ENCODE measurements around the gene COA7.
"Not testable (repeated sequence)": the region's sequence is repeated elsewhere in the genome, so short reads cannot be mapped to it uniquely, and the experiment has no call there.

The COA7 gene

DNA sequence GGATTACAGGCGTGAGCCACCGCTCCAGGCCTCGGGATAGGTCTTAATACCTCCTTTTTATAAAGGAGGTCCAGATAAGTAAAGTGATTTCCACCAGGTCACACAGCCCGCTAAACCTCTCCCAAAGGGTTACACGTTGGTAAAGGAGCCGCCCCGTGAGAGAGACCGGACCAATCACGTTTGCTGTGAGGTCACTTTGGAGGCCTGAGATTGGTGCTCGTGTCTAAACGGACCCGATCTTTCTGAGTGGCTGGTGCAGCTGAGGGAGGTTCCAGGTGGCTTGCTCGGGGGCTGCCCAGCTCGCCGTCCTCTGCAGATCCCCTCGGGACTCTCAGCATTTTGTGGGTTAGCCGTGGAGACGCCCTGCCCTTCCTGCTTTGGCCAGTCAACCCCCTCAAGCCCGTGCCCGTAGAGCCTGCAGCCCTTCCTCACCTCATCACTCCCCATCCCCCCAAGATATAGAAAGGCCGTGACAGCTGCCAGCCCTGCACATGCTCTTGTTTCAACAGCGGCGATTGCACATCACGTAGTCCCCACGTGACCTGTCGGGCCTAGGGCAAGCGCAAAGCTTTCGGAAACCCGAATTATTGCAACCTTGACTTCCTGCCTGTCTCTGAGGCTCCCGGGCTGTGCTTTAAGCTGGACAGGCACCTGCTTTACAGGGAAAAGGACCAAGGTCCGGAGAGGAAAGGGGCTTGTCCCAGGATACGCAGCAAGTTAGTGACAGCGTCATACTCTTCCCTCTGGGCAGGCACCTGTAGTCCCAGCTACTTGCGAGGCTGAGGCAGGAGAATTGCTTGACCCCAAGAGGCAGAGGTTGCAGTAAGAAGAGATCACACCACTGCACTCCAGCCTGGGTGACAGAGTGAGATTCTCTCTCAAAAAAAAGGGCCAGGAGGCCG lies 5.0 kb upstream of the COA7 start:
- peak; percentile 76 for DNase-seq

DNA sequence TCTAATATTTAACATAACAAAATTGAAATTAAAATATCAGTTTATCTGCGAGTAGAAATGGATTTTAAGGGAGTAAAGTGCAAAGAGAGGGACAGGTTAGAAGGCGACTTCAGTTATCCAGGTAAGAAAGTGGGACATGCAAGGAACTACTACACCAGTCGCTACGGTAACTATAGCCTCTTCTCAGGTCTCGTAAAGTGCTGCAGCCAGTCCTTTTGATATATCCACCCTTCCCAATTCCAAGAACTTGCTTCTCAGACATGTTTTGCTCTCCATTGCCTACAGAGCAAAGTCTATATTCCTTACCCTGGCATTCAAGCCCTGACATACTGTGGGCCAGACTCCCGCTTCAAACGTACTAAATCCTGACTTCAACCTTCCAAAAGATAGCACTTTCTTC lies 2.5 kb downstream of the COA7 start:
- DNase-seq: no peak

DNA sequence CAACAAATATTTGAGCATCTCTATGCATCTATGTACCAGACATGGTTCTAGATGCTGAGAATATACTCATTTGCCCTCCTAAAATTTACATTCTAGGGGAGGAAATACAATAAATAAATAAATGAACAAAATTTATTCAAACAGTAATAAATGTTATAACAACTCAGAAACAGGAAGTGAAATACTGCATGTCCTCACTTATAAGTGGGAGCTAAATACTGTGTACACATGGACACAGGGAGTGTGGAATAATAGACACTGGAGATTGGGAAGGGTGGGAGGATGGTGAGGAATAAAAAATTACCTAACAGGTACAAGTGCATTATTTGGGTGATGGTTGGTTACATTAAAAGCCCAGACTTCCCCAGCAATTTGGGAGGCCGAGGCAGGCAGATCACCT lies 4.3 kb downstream of the COA7 start:
- no peak for DNase-seq

DNA sequence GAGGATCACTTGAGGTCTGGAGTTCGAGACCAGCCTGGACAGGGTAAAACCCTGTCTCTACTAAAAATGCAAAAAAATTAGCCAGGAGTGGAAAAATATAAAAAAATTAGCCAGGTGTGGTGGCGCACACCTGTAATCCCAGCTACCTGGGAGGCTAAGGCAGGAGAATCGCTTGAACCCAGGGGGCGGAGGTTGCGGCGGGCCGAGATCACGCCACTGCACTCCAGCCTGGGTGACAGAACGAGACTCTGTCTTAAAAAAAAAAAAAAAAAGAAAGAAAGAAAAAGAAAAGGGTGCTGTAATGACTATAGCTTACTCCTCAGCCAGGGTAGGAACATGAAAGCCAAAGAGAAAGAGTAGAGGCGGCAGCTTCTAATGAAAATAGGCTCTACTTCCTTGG lies 4.8 kb downstream of the COA7 start:
- not testable (repeated sequence) for DNase-seq

DNA sequence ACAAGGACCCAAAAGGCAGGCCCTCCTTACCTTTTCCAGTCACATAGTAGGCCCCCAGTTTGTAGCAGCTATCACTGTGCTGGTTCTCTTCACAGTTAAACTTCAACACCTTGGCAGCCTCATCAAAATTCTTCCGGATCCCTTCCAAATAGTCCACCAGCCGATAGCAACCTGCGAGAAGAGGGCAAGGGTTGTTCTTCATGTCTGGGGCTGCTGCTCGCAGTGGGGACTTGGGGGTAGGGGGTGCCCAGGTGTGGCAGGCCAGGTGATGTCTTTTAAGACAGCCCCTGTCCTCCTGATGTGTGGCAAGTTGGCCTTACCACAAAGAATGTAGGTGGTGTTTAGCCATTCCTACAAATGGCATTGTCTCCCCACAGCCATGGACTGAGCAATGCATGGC lies 5.5 kb downstream of the COA7 start:
- no peak for DNase-seq

DNA sequence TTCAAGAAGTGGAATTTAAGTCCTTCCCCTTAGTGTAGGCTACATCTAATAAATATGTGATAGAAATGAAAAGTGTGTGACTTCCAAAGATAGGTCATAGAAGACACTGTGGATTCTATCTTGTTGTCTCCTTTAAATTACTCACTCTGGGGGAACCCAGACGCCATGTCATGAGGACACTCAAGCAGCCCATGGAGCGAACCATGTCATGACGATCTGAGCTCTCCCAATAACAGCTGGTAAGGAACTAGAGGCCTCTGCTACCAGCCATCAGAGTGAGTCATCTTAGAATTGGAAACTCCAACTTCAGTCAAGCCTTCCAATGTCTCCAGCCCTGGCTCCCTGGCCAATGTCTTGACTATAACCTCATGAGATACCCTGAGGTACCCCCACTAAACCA lies 6.3 kb downstream of the COA7 start:
- DNase-seq: no peak

DNA sequence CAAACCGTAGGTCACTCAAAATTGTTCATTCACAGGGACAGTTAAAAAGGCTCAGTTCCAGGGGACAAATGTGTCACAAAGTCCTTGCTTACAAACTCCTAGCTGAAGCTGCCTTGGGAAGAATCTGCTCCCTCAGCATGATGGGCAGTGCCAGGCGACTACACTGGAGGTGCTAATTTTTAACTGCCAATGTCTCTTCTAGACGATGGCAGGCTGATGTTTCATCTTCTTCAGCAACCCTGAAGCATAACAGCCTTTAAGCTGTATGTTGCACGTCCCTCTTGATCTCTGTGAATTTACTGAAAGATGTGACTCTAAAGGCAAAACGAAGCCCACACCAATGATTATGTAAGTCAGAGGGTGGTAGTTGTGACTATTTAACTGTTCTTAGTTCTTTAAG lies 11.3 kb downstream of the COA7 start:
- DNase-seq: no peak

DNA sequence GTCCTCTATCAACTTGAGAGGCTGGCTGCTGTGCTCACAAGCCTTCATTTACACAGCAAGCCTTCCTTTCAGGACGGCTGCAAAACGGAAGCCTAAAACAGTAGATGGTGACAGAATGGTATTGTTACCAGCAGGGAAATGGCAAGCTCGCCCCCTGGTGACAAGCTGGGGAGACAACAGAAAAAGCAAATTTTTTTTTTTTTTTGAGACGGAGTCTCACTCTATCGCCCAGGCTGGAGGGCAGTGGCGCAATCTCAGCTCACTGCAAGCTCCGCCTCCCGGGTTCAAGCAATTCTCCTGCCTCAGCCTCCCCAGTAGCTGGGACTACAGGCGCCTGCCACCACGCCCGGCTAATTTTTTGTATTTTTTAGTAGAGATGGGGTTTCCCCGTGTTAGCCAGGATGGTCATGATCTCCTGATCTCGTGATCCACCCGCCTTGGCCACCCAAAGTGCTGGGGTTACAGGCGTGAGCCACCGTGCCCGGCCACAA lies 11.8 kb downstream of the COA7 start:
- peak; percentile 77 for DNase-seq

DNA sequence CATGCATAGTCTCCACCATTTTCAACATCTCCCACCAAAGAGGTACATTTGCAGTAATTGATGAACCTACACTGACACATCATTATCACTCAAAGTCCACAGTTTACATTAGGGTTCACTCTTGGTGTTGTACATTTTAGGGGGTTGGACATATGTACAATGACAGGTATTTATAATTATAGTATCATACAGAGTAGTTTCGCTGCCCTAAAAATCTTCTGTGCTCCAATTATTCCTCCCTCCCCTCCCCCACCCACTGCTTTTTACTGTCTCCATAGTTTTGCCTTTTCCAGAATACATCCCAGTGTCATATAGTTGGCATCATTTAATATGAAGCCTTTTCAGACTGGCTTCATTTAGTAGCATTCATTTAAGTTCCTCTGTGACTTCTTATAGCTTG lies 13.6 kb downstream of the COA7 start:
- no peak for DNase-seq

DNA sequence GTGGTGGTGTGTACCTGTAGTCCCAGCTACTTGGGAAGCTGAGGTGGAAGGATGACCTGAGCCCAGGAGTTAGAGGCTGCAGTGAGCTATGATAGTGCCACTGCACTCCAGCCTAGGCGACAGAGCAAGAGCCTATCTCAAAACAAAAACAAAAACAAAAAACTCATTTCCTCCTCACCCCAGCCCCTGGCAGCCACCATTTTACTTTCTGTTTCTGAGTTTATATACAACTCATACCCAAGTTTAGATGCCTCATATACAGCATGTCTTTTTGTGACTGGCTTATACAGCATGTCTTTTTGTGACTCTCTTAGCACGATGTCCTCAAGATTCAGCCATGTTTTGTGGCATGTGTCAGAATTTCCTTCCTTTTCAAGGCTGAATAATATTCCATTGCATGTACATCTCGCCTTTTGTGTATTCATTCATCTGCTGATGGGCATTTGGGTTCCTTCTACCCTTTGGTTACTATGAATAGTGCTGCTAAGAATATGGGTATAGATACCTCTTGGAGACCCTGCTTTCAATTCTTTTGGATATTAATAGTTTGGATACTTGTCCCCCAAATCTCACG lies 14.7 kb downstream of the COA7 start:
- DNase-seq: no peak

DNA sequence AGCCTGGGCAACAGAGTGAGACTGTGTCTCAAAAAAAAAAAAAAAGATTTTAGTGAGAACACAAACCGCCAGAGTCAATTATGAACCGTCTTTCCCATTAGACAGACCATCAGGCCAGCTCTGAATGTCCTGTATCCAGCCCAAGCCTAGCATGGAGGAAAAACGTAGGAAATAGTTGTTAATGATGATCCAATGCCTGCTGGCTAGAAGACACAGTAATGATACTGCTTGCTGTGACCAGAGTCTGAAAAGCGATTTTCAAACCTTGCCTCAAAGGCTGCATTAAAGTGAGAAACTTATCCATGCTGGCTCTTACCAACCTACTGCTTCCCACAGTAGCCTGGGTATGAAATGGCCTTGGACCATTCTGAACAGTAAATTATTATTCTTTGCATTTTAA lies 17.0 kb downstream of the COA7 start:
- DNase-seq: no peak

DNA sequence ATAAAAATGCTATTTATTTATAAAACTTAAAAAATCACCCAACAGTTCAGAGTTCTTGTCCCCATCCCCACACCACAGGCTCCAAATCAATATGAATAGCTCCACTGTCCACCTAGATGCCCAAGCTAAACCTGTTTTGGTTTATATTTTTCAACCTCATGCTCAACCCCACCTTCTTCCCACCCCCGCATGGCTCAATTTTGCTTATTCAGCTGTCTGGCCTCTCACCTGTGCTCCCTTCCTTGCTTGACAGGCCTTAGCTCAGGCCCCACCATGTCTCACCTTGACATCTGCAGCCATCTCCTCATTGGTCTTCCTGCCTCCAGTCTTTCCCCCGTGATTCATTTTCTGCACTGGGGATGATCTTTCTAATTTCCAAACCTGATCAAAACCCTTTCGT lies 17.8 kb downstream of the COA7 start:
- no peak for DNase-seq

DNA sequence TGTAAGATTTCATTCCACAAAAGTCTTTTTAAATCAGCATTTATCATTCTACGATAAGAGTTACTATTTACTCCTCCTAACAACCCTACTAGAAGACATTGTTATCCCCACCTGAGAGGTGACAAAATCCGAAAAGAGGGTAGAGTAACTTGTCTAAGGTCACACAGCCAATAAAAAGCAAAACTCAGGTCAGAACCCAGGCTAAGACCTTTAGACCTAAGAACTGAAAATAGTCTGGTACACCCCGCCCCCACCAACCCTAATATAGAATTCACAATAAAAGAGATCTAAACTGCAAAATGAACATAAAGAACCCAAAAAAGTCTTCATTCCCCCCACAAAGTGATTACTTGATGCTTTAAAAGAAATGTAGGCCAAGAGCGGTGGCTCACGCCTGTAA lies 18.6 kb downstream of the COA7 start:
- no peak for DNase-seq

DNA sequence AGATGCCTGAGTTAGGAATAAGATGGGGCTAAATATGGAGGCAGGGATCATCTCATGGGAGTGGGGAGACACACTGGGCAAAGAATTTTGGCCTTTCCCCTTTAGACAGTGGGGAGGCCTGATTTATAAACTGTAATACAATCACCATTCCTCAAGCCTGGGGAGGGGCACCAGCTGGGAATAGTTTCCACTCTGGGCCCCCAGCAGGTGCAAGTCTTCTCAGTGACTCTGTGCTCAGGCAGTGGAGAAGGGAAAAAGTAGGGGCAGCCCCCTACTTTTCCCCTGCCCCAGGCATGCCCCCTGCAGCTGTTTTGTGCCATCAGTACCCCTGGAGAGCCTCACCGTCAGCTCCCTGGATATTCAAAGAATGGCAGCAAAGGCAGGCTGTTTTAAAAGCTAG lies 19.1 kb downstream of the COA7 start:
- no peak for DNase-seq

DNA sequence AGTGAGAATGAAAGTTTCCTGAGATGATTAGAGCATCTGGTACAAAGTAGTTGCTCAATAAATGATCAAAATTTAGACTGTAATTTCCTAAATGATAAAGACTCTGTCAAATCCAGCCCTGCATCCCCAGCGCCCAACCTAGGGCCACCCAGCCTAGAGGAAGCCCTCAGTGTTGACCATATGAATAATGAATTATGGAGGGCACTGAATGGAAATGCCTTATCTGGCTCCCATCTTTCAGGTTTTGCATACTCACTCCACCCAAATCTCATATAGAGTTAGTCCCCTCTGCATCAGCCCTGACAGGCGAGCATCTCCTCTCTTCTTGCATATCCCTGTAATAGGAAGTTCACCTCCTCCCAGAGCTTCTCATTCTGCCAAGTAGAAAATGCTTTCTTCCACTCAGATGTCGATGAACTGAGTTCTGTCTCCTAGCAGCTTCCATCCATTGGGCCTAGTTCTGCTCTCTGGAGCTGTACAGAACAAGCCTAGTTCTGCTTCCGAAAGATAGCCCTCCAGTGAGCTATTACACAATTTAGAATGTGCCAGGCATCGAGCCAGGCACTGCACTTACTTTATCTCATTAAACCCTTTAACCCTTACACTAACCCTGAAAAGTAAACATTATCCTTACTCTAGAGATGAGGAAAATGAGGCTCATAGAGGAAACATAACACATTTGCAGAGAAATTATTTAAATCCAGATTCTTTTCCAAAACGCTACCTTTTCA lies 20.9 kb downstream of the COA7 start:
- DNase-seq: no peak

DNA sequence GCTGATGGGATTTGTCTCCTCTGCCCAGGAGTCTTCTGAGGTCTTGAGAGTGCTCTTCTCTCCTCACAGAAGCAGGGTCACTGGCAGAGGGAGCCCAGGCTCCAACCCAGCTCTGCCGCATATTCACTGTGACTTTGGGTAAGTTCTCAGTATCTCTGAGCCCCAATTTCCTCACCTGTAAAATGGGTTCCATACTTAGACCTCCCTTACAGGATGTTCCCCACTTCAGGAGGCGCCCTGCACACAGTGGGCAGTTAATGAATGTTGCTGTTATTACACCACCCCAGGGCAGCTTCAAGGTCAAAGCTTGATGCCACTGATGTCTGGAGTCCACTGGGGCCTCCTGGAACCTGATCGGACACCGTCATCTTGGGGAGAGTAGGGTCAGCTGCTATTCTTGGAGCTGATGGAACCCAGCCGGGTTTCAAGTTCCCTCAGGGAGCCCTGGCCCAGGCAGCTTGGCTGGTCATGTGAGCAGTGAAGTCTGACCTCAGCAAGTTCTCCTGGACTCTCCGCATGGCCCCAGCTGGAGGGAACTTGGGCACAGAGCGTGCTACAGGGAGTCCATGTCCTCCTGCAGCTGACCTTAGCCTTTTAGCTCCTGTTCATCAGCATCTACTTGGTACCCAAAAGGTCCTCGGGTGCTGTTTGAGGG lies 21.8 kb downstream of the COA7 start:
- DNase-seq: no peak

DNA sequence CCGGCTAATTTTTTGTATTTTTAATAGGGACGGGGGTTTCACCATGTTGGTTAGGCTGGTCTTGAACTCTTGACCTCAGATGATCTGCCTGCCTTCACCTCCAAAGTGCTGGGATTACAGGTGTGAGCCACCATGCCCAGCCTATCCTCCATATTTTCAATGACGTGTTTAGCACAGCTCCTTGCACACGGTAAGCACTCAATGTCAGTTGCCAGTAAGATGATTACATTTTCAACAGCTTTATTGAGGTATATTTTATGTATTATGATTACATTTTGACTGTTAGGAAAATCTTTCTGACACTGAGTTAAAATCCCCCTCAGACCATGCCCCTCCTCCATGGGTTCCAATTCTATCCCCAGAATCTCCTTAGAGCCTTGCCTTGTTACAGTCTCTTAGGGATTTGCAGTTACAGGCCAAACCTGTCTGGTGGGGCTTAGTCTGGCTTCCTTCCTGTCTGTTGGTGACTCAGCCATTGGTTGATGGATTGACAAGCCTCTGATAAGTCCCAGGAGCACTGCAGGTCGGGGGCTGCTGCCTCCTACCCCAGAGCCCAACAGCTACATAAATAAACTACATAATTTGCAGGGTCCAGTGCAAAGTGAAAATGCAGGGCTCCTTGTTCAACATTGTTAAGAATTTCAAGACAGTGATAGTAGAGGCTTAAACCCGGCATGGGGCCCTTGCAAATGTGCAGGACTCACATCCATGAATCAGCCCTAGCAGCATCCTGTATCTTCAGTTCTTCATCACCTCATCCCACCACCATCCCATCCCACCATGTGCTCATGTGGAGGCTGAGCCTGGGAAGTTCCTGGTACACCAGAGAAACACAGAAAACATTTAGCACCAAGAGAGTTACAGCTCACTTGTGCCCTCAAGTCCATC lies 23.4 kb downstream of the COA7 start:
- no peak for DNase-seq

DNA sequence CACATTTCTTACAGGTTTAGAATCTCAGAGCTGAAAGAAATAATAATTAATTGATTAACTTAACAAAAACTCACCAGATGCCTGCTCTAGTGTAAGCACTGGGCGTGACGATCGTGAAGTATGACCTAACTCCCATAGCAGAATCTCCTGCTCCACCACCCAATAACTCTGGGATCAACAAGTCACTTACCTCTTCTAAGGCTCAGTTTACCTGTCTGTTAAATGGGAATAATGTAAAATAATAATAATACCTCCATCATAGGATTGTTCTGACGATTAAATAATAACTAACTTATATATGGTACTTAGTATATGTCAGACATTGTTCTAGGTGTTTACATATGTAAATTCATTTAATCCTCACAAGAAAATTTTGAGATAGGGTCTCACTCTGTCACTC lies 24.6 kb downstream of the COA7 start:
- no peak for DNase-seq

DNA sequence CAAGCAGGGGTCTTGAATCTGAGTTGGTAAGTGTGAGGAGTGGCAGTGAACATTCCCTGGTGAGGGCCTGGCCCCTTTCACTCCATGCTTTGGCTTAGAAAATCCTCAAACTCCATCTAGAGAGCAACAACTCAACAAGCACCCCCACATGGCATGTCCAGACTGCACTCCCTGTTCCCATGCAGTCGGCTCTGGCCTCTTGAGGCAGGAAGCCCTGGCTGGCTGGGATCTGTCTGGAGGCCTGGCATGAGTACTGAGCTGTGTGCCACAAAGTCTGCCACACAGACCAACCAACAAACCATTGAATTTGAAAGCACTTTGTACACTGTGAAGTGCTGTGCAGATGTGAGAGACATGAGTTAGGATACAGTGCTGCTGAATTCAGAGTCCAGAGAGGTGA lies 25.2 kb downstream of the COA7 start:
- no peak for DNase-seq

DNA sequence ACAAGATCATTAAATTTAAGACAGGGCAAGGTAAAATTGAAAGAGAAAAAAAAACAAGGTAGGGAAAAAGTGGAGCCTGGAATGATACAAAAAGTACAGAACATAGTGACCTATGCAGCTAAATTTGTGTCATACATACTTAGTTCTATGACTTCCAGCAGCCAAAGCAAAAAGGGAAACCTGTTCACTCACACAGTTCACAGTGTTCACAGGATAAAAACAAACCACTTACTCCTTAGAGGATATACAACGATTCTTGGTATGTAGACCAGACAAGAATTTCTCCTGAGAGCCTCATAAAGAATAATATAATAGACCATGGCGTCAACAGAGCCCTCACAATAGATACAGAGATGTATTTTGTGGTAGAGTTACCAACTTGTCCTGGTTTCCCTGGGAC lies 27.5 kb downstream of the COA7 start:
- DNase-seq: no peak

DNA sequence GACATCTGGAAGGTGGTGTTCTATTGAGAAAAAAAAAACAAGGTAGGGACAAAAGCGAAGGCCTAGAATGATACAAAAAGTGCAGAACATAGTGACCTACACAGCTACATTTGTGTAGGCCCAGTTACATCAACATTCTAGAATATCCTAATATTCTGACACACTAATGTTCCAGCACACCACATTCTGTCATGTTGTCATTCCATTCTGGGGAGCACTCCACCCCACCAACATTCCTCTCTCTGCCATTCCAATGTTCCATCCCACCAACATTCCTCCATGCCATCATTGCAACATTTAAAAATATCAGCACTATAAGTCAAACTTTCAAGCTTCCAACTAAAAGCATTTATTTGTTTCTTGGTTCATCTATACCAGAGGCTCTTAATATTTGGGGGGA lies 28.5 kb downstream of the COA7 start:
- no peak for DNase-seq

DNA sequence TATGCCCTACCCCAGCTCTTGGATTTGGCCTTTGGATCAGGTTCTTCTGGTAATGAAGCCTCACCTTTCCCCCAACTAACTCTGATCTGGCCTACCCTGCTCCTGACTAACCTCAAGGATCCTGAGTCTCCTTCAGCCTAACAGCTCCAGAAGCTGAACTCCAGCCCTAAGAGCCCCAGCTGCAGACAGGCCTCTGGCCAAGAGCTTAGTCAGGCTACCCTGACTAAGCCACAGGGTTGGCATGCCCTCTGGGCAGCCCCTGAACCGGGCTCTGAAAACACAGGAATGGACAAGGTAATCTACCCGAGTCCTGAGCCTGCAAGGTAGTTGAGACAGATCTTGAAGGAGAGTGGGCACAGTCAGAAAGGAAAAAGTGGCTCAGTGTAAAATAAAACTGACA lies 29.4 kb downstream of the COA7 start:
- no peak for DNase-seq
